ENCODE measurements around the gene KCNJ15. TPM values are rescaled to one million over a fixed set of nuclear protein-coding genes. Genes with fewer than 3 reads are reported as not detected.

The KCNJ15 gene
- polyA plus RNA-seq, 3 donors, result 4.5 to 26.5 (median 8.0) TPM

GRCh38 chr21:38264571-38264970 lies 7.8 kb downstream of the KCNJ15 start:
- Histone ChIP-seq H3K9ac (ENCODE audit: insufficient read depth, low read length, poor library complexity, severe bottlenecking) (no peak overlapping the region), H4K20me1 (ENCODE audit: insufficient read depth, low read length) (no peaks in the 10 kb centered on the region), H3K27me3 (ENCODE audit: control insufficient read depth in 2 of 2, insufficient read depth in 2 of 2, low read length in 2 of 2) (no peaks in the 10 kb centered on the region), H3K36me3 (replicated peaks in 1 of 2; ENCODE audit: control insufficient read depth in 1 of 2, insufficient read depth in 2 of 2, low read length in 2 of 2) (no peaks in the 10 kb centered on the region), H3K9me3 (replicated peaks in 1 of 2; ENCODE audit: control insufficient read depth in 1 of 2, insufficient read depth in 1 of 2, low read length in 2 of 2) (no peaks in the 10 kb centered on the region), H3K27ac (ENCODE audit: low read depth in 1 of 2, low read length in 2 of 2) (no peak overlapping the region), H3K79me2 (ENCODE audit: insufficient read depth, low read length) (no peaks in the 10 kb centered on the region), H2AFZ (ENCODE audit: insufficient read depth, low read depth, low read length, poor library complexity, severe bottlenecking) (no peak overlapping the region), H3K4me3 (replicated peaks in 1 of 3; ENCODE audit: low read depth in 2 of 3, low read length in 3 of 3) (no peak overlapping the region), H3K4me2 (replicated peaks; ENCODE audit: extremely low read depth, low read length, poor library complexity, severe bottlenecking) (no peak overlapping the region), H3K4me1 (ENCODE audit: control insufficient read depth in 1 of 2, insufficient read depth in 2 of 2, low read length in 2 of 2) (peaks cover 50 to 65% of the 10 kb centered on the region in 2 donors)
- H3K27me3 Mint-ChIP-seq (ENCODE audit: low read depth in 3 of 3), result peaks cover 0 to 1% (median 0%) of the 10 kb centered on the region in 3 donors
- WGBS (ENCODE audit: insufficient coverage), result 86% methylated on average over 2 of the region's 3 CpGs
- H3K4me1 Mint-ChIP-seq, result peaks cover 62% of the 10 kb centered on the region
- no peak for TF ChIP-seq CTCF (IDR thresholded peaks at IDR 0.05)
- peak overlapping the region in 4 of 7 donors; percentile 11 to 81 (median 46) for H3K27ac Mint-ChIP-seq
- intact Hi-C loops (cut with micrococcal nuclease), result loop anchor here in 1 of 2 donors (5.0 to 10.0 kb wide), 2 partner anchors 42 to 70 kb away; no protein-coding TSS in a partner anchor
- peaks cover 2 to 4% (median 3%) of the 10 kb centered on the region in 7 donors for H3K9me3 Mint-ChIP-seq
- peaks cover 0 to 7% of the 10 kb centered on the region in 2 donors for H3K36me3 Mint-ChIP-seq
- H3K4me3 Mint-ChIP-seq, result no peak overlapping the region
- no peak for DNase-seq

DNA sequence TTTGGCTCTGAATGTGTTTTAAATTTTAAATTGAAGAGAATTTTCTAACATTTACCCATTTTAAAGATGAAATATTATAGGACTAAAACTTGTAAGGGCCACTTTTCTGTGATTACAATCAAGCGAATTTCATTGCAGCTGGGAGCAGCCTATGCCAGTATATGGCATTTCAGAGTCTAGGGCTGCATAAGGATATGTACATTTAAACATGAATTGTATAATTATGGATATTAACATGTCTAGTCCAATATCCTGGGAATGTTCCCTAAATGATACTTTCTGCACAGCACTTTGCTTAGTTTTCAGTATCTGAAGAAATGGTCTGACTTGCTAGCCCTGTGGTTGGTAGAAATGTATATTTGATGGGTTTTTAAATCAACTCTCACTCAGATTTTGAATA lies 8.4 kb downstream of the KCNJ15 start:
- no peaks in the 10 kb centered on the region for H3K27me3 ChIP-seq (ENCODE audit: control insufficient read depth in 2 of 2, insufficient read depth in 2 of 2, low read length in 2 of 2)
- H3K4me1 ChIP-seq (ENCODE audit: control insufficient read depth in 1 of 2, insufficient read depth in 2 of 2, low read length in 2 of 2), result peaks cover 54 to 69% of the 10 kb centered on the region in 2 donors
- no CpG with 5 or more reads among the region's 1 CpG for WGBS (ENCODE audit: insufficient coverage)

More for the DNA sequence above, 8.4 kb downstream of the KCNJ15 start:
- no peaks in the 10 kb centered on the region for H3K79me2 ChIP-seq (ENCODE audit: insufficient read depth, low read length)
- H3K9ac ChIP-seq (ENCODE audit: insufficient read depth, low read length, poor library complexity, severe bottlenecking), result no peak overlapping the region
- H3K9me3 Mint-ChIP-seq, result peaks cover 2 to 4% (median 3%) of the 10 kb centered on the region in 7 donors
- H3K27ac ChIP-seq (ENCODE audit: low read depth in 1 of 2, low read length in 2 of 2), result no peak overlapping the region
- H3K9me3 ChIP-seq (replicated peaks in 1 of 2; ENCODE audit: control insufficient read depth in 1 of 2, insufficient read depth in 1 of 2, low read length in 2 of 2), result no peaks in the 10 kb centered on the region
- no peak overlapping the region for H2AFZ ChIP-seq (ENCODE audit: insufficient read depth, low read depth, low read length, poor library complexity, severe bottlenecking)
- no peaks in the 10 kb centered on the region for H3K36me3 ChIP-seq (replicated peaks in 1 of 2; ENCODE audit: control insufficient read depth in 1 of 2, insufficient read depth in 2 of 2, low read length in 2 of 2)
- H3K27ac Mint-ChIP-seq, result no peak overlapping the region
- intact Hi-C loops (cut with micrococcal nuclease), result loop anchor here in 1 of 2 donors (10.0 kb wide), 1 partner anchor 70 kb away; no protein-coding TSS in a partner anchor
- H4K20me1 ChIP-seq (ENCODE audit: insufficient read depth, low read length), result no peaks in the 10 kb centered on the region
- H3K4me2 ChIP-seq (replicated peaks; ENCODE audit: extremely low read depth, low read length, poor library complexity, severe bottlenecking), result no peak overlapping the region
- TF ChIP-seq CTCF (IDR thresholded peaks at IDR 0.05), result no peak
- H3K36me3 Mint-ChIP-seq, result peaks cover 0 to 9% of the 10 kb centered on the region in 2 donors
- H3K27me3 Mint-ChIP-seq (ENCODE audit: low read depth in 3 of 3), result peaks cover 0 to 4% (median 0%) of the 10 kb centered on the region in 3 donors
- DNase-seq, result no peak
- no peak overlapping the region for H3K4me3 Mint-ChIP-seq
- H3K4me1 Mint-ChIP-seq, result peaks cover 66% of the 10 kb centered on the region
- no peak overlapping the region for H3K4me3 ChIP-seq (replicated peaks in 1 of 3; ENCODE audit: low read depth in 2 of 3, low read length in 3 of 3)
